ENCODE data around the gene NKX1-2.

Gene NKX1-2

DNA sequence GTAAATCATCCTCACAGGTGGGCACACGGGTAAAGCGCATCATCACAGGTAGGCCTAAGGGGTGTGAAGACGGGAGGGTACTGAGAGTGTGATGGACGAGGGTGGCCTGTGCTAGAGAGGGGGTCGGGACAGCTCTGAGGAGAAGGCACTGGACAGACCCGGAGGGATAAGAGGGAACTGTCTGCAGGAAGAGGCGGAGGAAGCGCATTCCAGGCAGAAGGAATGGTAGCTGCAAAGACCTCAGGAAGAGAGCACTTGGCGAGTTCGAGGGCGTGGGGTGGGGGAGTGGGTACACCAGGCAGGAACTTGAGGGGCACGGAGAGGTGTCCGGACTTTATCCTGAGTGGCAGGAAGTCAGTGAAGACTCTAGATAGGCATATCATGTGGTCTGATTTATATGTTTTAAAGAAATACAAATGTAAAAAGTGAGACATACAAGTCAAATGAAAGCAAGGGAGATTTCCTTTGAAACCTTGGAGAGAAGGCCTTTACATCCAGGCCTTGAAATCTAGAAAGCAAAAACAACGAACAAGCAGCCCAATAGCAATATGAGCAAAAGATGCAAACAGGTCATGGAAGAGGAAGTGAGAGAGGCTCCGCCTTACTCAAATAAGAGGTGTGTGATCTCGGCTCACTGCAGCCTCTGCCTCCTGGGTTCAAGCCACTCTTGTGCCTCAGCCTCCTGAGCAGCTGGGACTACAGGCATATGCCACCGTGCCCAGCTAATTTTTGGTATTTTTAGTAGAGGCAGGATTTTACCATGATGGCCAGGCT, 15.4 kb upstream of the NKX1-2 start:
- peaks cover 33% of the 10 kb centered on the region for H3K4me1 Mint-ChIP-seq (ENCODE audit: low read depth)
- H3K27ac Mint-ChIP-seq: peak overlapping the region; percentile 84
- H3K9me3 Mint-ChIP-seq (ENCODE audit: low read depth): no peaks in the 10 kb centered on the region
- no peaks in the 10 kb centered on the region for H3K36me3 Mint-ChIP-seq
- no peaks in the 10 kb centered on the region for H3K27me3 Mint-ChIP-seq
- peak overlapping the region; percentile 48 for H3K4me3 Mint-ChIP-seq

DNA sequence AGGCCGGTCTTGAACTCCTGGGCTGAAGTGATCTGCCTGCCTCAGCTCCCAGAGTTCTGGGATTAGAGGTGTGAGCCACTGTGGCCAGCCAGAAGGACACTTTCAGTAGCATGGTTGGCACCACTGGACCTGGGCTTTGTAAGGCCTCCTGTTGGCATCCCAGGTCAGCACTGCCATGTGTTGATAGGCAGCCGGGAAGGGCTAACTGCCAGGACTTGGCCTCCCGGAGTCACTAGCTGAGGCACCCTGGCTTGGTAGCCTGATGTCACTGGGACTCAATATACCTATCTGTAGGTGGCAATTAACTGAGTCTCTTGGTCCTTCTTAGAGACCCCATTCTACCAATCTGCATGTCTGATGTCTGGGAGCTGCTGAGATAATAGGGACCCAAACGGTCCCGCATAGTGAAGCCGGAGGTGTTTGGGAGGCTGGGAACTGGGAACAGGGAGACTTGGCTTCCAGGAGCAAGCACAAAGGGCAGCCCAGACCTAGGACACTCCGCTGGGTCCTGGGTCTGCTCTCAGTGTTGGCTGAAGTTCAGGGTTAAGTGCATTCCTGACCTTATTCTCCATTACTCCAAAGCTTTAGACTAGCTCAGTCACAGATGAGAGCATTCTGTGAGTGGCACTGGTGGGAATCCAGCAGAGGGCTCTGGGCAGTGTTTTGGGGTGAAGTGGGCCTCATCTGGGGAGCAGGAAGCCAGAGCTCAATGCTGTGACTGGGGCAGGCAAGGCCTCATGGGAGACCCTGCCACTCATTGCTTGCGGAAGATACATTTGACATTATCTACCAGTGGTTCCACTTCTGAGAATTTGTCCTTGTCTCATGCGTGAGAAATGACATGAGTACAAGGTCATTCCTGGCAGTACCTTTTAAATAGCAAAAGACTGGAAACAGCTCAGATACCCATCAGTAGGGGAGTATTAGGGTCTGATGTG, 14.5 kb upstream of the NKX1-2 start:
- H3K36me3 Mint-ChIP-seq: no peaks in the 10 kb centered on the region
- no peaks in the 10 kb centered on the region for H3K9me3 Mint-ChIP-seq (ENCODE audit: low read depth)
- no peaks in the 10 kb centered on the region for H3K27me3 Mint-ChIP-seq
- peak overlapping the region; percentile 84 for H3K27ac Mint-ChIP-seq
- peak overlapping the region; percentile 48 for H3K4me3 Mint-ChIP-seq
- H3K4me1 Mint-ChIP-seq (ENCODE audit: low read depth): peaks cover 30% of the 10 kb centered on the region

DNA sequence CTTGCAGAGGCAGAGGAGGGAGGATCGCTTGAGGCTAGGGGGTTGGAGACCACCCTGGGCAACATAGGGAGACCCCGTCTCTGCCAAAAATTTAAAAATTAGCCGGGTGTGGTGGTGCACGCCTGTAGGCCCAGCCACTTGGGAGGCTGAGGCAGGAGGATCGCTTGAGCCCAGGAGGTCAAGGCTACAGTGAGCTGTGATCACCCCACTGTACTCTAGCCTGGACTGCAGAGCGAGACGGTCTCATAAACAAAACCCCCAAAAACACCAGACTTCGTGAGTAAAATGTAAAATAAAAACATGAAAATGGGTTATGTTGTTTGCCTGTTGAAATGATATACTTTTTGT, 12.5 kb upstream of the NKX1-2 start:
- H3K27me3 Mint-ChIP-seq: no peaks in the 10 kb centered on the region
- H3K36me3 Mint-ChIP-seq: no peaks in the 10 kb centered on the region
- H3K9me3 Mint-ChIP-seq (ENCODE audit: low read depth): no peaks in the 10 kb centered on the region
- peak overlapping the region; percentile 86 for H3K27ac Mint-ChIP-seq
- peaks cover 28% of the 10 kb centered on the region for H3K4me1 Mint-ChIP-seq (ENCODE audit: low read depth)
- H3K4me3 Mint-ChIP-seq: peak overlapping the region; percentile 90

DNA sequence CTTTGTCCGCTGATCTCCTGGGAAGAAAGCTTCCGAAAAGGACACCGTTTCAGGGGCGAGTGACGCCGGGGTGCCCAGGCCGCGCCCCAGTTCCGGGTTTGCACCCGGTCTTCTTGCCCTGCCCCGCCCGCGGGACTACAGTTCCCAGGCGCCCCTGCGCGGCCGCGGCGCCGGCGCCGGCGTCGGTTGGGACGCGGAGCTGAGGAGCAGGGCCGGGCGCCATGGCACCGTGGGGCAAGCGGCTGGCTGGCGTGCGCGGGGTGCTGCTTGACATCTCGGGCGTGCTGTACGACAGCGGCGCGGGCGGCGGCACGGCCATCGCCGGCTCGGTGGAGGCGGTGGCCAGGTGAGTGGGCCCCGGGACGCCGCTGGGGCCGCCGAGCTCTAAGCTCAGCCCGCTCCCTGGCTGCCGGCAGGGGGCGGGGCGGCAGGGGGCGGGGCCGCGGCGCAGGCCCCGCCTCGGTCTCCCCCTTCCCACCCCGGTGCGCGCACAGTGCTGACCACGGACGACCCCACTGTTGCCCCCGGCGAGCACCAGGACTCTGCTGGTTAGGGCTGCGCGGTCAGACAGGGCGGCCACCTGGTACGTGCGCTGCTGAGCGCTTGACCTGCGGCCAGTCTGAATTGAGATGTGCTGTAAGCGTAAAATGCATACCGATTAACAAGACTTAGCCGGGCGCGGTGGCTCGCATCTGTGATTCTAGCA, 12.0 kb upstream of the NKX1-2 start, which contains the start of gene LHPP:
Gene LHPP, plus strand, starts transcription at position 182 of the 706 bp plus-strand sequence. Its CDS starts 40 bp downstream, at position 222.
- no peaks in the 10 kb centered on the region for H3K36me3 Mint-ChIP-seq
- H3K27ac Mint-ChIP-seq: peak within 1 kb of the TSS; percentile 87

DNA sequence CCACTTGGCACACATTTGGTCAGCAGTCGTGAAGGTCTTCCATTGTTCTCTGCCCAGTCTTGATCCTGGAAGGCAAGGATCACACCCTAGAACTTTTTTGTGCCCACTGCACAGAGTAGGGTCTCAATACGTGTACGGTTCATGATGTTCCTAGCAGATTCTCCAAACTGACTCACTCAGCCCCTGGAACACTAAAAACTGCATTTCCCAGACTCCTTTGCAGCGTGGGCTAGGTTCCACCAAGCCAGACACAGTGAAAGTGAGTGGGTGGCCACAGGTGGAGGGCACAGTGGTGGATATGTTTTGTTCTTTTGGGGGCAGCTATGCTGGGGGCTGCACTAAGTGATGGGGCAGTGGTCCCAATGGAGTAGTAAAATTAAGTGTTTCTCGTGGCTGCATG, 10.3 kb upstream of the NKX1-2 start:
- no peaks in the 10 kb centered on the region for H3K9me3 Mint-ChIP-seq (ENCODE audit: low read depth)
- H3K27me3 Mint-ChIP-seq: peaks cover 6% of the 10 kb centered on the region
- H3K27ac Mint-ChIP-seq: no peak overlapping the region
- no peak overlapping the region for H3K4me3 Mint-ChIP-seq
- no peaks in the 10 kb centered on the region for H3K36me3 Mint-ChIP-seq
- peaks cover 16% of the 10 kb centered on the region for H3K4me1 Mint-ChIP-seq (ENCODE audit: low read depth)

More for the DNA sequence above, 12.0 kb upstream of the NKX1-2 start, which contains the start of gene LHPP:
- Mint-ChIP-seq H3K4me3 (peak within 1 kb of the TSS; percentile 90), H3K27me3 (no peaks in the 10 kb centered on the region), H3K4me1 (ENCODE audit: low read depth) (peaks cover 27% of the 10 kb centered on the region), H3K9me3 (ENCODE audit: low read depth) (no peaks in the 10 kb centered on the region)

DNA sequence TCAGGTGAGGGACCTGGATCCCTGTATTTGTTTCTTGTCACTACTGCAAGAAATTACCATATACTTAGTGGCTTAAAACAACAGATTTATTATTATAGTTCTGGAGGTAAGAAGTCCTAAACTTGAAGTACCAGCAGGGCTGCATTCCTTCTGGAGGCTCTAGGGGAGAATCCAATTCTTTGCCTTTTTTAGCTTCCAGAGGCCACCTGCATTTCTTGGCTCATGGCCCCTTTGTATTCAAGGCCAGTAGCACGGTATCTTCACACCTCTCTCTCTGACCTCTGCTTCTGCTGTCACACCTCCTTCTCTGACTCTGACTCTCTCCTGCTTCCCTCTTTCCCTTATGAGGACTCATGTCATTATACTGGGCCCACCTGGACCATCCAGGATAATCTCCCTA, 9.6 kb upstream of the NKX1-2 start:
- Mint-ChIP-seq H3K4me1 (ENCODE audit: low read depth) (peaks cover 8% of the 10 kb centered on the region), H3K36me3 (no peaks in the 10 kb centered on the region), H3K27ac (no peak overlapping the region), H3K9me3 (ENCODE audit: low read depth) (no peaks in the 10 kb centered on the region), H3K4me3 (no peak overlapping the region), H3K27me3 (peaks cover 10% of the 10 kb centered on the region)

DNA sequence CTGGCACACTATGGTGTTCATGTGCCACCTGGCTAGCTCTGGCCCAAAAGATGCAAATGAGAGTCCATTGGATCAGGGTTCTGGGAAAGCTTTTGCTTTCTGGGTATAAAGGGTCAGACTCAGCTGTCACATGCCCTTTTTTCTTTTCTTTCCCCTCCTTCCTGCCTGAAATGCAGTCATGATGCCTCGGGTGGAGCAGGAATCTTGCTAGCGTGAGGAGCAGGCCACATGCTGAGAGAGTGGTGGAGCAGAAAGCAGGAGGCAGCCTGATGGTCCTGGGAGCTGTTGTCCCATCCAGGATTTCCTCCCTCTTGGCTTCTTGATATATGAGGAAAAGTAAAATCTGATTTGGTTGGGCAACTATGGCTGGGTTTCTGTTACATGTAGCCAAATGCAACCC, 9.1 kb upstream of the NKX1-2 start:
- Mint-ChIP-seq H3K4me1 (ENCODE audit: low read depth) (peaks cover 3% of the 10 kb centered on the region), H3K36me3 (no peaks in the 10 kb centered on the region), H3K4me3 (no peak overlapping the region), H3K27ac (no peak overlapping the region), H3K9me3 (ENCODE audit: low read depth) (no peaks in the 10 kb centered on the region), H3K27me3 (peaks cover 13% of the 10 kb centered on the region)

DNA sequence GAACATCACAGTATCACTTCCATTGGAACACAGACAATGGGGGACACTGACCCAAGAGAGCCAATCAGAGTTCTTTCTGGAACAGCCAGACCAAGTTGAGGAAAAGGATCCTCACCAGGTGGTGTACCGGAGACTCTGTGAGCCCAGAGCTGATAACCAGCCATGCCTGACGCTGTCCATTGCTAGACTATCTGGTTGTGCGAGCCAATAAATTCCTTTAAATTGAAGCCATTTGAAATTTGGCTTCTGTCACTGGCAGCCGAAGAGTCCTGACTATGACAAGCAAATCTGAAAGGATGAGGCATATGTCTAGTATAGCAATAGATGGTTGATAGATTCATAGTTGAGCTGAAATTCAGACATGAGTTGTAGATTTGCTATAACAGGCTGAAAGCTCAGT, 8.6 kb upstream of the NKX1-2 start:
- Mint-ChIP-seq H3K4me1 (ENCODE audit: low read depth) (peaks cover 3% of the 10 kb centered on the region), H3K27me3 (peaks cover 17% of the 10 kb centered on the region), H3K27ac (no peak overlapping the region)

DNA sequence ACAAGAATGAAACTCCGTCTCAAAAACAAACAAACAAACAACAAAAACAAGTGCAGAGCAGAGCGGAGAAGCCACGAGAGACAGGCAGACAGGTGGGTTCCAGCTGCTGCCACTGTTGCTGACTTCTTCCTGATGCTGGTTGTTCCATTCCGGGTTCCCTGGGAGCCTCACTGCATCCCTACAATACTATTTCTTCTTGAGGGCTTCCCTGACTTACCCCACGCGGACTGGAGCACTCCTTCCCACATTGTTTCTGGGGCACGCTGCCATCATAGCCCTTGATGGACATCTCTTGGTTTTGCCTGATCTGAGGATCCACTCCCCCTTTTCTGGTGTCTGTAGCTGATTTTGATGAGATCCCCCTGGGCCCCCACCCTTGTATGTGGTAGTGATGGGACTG, 5.6 kb upstream of the NKX1-2 start:
- H3K27ac Mint-ChIP-seq: no peak overlapping the region
- no peak overlapping the region for H3K4me3 Mint-ChIP-seq
- peaks cover 27% of the 10 kb centered on the region for H3K27me3 Mint-ChIP-seq
- H3K4me1 Mint-ChIP-seq (ENCODE audit: low read depth): peaks cover 1% of the 10 kb centered on the region
- no peaks in the 10 kb centered on the region for H3K9me3 Mint-ChIP-seq (ENCODE audit: low read depth)
- no peaks in the 10 kb centered on the region for H3K36me3 Mint-ChIP-seq

More for the DNA sequence above, 8.6 kb upstream of the NKX1-2 start:
- no peaks in the 10 kb centered on the region for H3K9me3 Mint-ChIP-seq (ENCODE audit: low read depth)
- H3K36me3 Mint-ChIP-seq: no peaks in the 10 kb centered on the region
- H3K4me3 Mint-ChIP-seq: no peak overlapping the region

DNA sequence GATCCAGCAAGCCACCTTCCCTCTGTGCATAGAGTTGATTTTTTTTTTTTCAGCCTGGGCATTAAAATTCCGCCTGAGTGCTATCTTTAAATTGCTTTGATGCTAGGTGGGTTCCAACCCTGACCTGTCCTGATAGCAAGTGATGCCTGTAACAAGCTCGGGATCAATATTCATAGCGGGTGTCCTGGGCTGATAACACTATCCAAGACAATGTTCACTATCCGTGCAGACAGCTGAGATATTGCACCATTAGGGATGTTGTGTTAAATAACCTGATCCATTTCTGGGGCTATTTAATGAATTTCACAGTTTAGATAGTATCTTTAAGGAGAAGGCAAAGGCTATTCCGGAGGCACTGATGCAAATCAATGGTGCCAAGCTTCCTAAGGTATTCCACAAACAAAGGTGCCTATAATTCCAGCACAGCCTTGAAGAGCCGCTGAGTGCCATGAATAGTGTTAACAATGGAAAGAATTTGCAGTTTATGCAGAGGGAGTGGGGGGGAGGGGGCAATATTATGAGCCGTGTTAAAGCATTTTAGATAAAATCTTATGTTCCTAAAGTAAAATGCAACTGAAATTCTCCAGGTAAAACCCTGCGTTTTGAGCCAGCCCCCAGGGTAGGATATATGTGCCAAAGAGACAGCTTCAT, 4.2 kb upstream of the NKX1-2 start:
- no peaks in the 10 kb centered on the region for H3K36me3 Mint-ChIP-seq
- no peaks in the 10 kb centered on the region for H3K9me3 Mint-ChIP-seq (ENCODE audit: low read depth)
- H3K4me1 Mint-ChIP-seq (ENCODE audit: low read depth): peaks cover 8% of the 10 kb centered on the region
- no peak overlapping the region for H3K27ac Mint-ChIP-seq
- peaks cover 33% of the 10 kb centered on the region for H3K27me3 Mint-ChIP-seq
- no peak overlapping the region for H3K4me3 Mint-ChIP-seq

DNA sequence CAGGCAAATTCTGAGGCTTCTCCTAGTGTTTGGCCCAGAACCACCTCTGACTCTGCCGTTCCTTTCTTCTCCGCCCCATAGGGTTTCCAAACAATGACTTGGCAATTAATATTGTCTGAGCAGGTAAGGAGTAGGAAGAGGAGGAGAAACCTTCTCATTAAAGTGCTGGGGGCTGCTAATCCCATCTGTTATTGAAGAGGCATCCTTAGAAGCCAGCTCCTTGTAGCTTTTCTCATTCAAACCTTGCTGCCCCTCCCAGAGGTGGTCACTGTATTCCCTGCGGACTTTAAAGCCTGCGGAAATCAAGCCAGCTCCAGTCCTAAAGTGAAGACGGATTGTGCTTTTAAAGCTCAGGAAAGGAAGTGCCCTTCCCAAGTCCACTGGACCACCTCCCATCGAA, 1.4 kb upstream of the NKX1-2 start:
- Mint-ChIP-seq H3K27ac (no peak overlapping the region), H3K36me3 (no peaks in the 10 kb centered on the region), H3K9me3 (ENCODE audit: low read depth) (no peaks in the 10 kb centered on the region), H3K27me3 (peaks cover 39% of the 10 kb centered on the region), H3K4me1 (ENCODE audit: low read depth) (peaks cover 17% of the 10 kb centered on the region), H3K4me3 (no peak overlapping the region)

DNA sequence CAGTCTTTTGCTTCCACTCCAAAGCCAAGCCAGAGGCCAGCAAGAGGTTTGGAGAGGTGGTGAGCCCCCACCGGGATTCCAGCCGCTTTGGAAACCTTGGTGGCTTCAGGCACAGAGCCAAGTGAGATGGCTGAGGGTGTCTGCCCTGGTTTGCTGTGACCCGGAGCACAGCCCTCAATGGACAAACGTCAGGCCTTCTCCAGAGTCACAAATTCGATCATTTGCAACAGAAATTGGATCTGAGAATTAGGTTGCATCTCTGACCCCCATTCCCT, 885 bp upstream of the NKX1-2 start:
- peaks cover 17% of the 10 kb centered on the region for H3K4me1 Mint-ChIP-seq (ENCODE audit: low read depth)
- H3K27ac Mint-ChIP-seq: no peak overlapping the region
- H3K36me3 Mint-ChIP-seq: no peaks in the 10 kb centered on the region
- H3K27me3 Mint-ChIP-seq: peaks cover 37% of the 10 kb centered on the region
- no peaks in the 10 kb centered on the region for H3K9me3 Mint-ChIP-seq (ENCODE audit: low read depth)
- H3K4me3 Mint-ChIP-seq: no peak overlapping the region

DNA sequence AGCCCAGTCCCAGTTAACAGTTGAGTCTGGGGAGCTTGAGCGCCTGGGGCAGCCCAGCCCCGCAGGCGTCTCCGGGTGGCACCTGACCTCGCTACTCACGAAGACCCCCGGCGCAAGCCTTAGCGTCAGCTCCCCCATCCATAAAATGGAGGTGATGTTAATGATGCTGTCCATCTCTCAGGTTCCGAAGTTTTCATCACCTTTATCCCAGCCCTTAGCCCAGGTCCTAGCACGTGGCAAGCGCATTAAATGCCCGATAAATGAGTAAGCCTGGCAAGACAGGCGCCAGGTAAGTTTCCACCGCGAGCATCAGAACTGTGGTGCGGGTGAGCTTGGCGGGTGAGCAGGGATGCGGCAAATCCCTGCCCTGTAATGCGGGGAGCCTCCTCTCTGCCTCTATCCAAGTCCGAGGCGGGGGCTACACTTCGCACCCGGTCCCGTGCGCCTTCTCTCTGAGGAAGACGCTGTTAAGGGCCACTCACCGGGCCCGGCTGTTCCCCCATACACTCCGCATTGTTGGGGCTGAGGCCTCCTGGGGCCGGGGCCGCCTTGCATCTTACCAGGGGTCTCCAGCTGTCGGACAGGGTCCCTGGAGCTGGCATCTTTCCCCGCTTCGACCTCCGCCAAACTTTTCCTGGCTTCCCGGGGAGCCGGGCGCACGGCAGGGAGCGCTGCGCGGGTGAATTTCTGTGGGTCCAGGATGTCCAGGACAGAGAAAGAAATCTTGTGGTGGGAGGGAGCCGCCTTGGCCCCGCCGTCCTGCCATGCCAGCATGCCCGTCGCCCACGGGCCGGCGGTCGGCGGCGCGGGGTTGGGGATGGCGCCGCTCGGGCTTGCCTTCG, 444 bp downstream of the NKX1-2 start:
- Mint-ChIP-seq H3K4me1 (ENCODE audit: low read depth) (peaks cover 17% of the 10 kb centered on the region), H3K27ac (no peak overlapping the region), H3K9me3 (ENCODE audit: low read depth) (no peaks in the 10 kb centered on the region), H3K27me3 (peaks cover 39% of the 10 kb centered on the region), H3K36me3 (no peaks in the 10 kb centered on the region), H3K4me3 (peak overlapping the region; percentile 59)

DNA sequence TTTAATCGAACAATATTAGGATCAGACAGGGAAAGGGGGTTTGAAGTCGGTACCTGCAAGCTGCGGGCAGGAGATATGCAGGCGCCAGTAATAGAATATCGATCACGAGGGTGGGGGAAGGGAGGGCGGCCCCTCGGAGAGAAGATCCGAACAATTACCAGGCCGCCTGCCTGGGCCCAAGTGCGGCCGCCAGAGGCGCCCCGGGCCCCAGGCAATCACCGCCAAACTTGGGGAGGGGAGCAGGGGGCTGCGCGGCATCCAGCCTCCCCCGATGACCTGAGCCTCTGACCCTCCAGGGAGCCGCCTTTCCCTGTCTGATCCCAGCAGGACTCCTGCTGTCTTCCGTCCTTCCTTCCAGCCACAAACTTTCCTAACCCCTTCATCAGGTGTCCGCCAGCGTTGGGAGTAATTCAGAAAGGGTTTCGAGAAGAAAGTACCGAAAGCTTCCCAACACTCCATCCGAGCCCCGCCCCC, 1.1 kb downstream of the NKX1-2 start:
- no peak overlapping the region for H3K27ac Mint-ChIP-seq

More for the DNA sequence above, 1.1 kb downstream of the NKX1-2 start:
- Mint-ChIP-seq H3K36me3 (no peaks in the 10 kb centered on the region), H3K27me3 (peaks cover 35% of the 10 kb centered on the region), H3K9me3 (ENCODE audit: low read depth) (no peaks in the 10 kb centered on the region), H3K4me3 (peak overlapping the region; percentile 30), H3K4me1 (ENCODE audit: low read depth) (peaks cover 17% of the 10 kb centered on the region)
